NB4 (cell line): ENCODE results near the gene TRAF4.

Experiments
- CTCF ChIP-seq: IDR thresholded peaks from one replicate; pipeline ENCODE4 v1.5.1; 2012; ENCODE audit warnings: low read depth, low read length
- POLR2A ChIP-seq: IDR thresholded peaks from 2 replicates; pipeline ENCODE4 v1.6.1; 2011; ENCODE audit warnings: mild to moderate bottlenecking; ENCODE audit not compliant: insufficient read length; ENCODE audit errors: extremely low read depth

DNA sequence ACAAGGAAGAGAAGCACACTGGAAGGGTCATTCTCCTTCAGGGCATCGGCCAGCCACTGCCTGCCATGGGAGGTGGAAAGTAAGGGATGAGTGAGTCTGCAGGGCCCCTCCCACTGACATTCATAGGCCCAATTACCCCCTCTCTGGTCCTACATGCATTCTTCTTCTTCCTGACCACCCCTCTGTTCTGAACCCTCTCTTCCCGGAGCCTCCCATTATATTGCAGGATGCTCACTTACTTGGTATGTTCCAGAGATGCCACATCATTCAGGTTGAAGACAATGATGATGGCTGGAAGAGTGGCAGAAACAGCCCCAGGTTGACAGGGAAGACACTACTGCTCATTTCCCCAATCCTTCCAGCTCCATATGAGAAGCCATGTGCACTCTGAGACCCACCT is 28.6 kb upstream of the TRAF4 start:
- TF ChIP-seq CTCF (no peak), POLR2A (no peak)
